CD4-positive, alpha-beta T cell (primary cell): ENCODE results near the gene NME7. TPM values are rescaled to one million over a fixed set of nuclear protein-coding genes. Genes with fewer than 3 reads are reported as not detected.

ENCODE experiments used
- ATAC-seq: fragments of 200-7000 bp; cut with Tn5 transposase; one replicate; pipeline ENCODE4 v1.10.0; 2022; ENCODE audit warnings: mild to moderate bottlenecking; ENCODE audit not compliant: poor library complexity
- CTCF ChIA-PET: fragments of 350-600 bp; sonication (Branson Sonifier 250); formaldehyde crosslinking; loops from one replicate; lab custom pipeline; 2021; ENCODE audit warnings: antibody characterized with exemption, inconsistent platforms; lab: Charles Lee
- POLR2A ChIA-PET: fragments of 350-600 bp; sonication (Branson Sonifier 250); formaldehyde crosslinking; loops from one replicate; lab custom pipeline; 2021; ENCODE audit warnings: antibody characterized with exemption, inconsistent platforms; lab: Charles Lee
- DNase-seq, 14 experiments: peaks; one replicate each; pipeline ENCODE4 v3.0.0-alpha.2; 2013 to 2020; ENCODE audit warnings: mixed read lengths in 2 of 14
- H3K27ac ChIP-seq, 2 donors: one replicate each; pipeline versions ENCODE4 v1.5.1 to v1.7.0; 2013; ENCODE audit warnings: low read length in 2 of 2, low read depth in 1 of 2, mild to moderate bottlenecking in 1 of 2
- H3K27me3 ChIP-seq, 2 experiments: 1 replicate in 1 of 2; 2 replicates in 1 of 2; pipeline versions ENCODE4 v1.6.1 to v1.7.0; 2013; ENCODE audit warnings: low read length in 2 of 2, control low read depth in 1 of 2, mild to moderate bottlenecking in 1 of 2, moderate library complexity in 1 of 2; ENCODE audit not compliant: insufficient read depth in 2 of 2, control insufficient read depth in 1 of 2
- H3K36me3 ChIP-seq: one replicate; pipeline ENCODE4 v1.6.1; 2013; ENCODE audit warnings: low read length, control low read depth; ENCODE audit not compliant: insufficient read depth
- H3K4me1 ChIP-seq: one replicate; pipeline ENCODE4 v1.6.1; 2013; ENCODE audit warnings: low read length, control low read depth; ENCODE audit not compliant: insufficient read depth
- H3K4me3 ChIP-seq: one replicate; pipeline ENCODE4 v1.5.1; 2013; ENCODE audit warnings: mild to moderate bottlenecking, low read length, moderate library complexity
- H3K9me3 ChIP-seq, 2 experiments: 1 replicate in 1 of 2; 2 replicates in 1 of 2; pipeline versions ENCODE4 v1.6.1 to v1.7.0; 2013; ENCODE audit warnings: low read length in 2 of 2, mild to moderate bottlenecking in 2 of 2, control low read depth in 1 of 2, moderate library complexity in 1 of 2; ENCODE audit not compliant: control insufficient read depth in 1 of 2, insufficient read depth in 1 of 2
- H3K27ac Mint-ChIP-seq: one replicate; pipeline ENCODE4 v1.8.0; 2020; ENCODE audit warnings: mixed read lengths
- H3K27me3 Mint-ChIP-seq: one replicate; pipeline ENCODE4 v1.8.0; 2021; ENCODE audit warnings: mixed read lengths
- H3K36me3 Mint-ChIP-seq: one replicate; pipeline ENCODE4 v1.8.0; 2021; ENCODE audit warnings: low read depth, mixed read lengths
- H3K4me1 Mint-ChIP-seq: one replicate; pipeline ENCODE4 v1.8.0; 2021; ENCODE audit warnings: low read depth, mixed read lengths
- H3K4me3 Mint-ChIP-seq: one replicate; pipeline ENCODE4 v1.8.0; 2020; ENCODE audit warnings: mild to moderate bottlenecking, mixed read lengths
- H3K9me3 Mint-ChIP-seq: one replicate; pipeline ENCODE4 v1.8.0; 2020; ENCODE audit warnings: mixed read lengths
- CTCF ChIP-seq: fragments of 200-600 bp; IDR thresholded peaks from one replicate; pipeline ENCODE4 v1.8.0; 2022; ENCODE audit warnings: antibody characterized with exemption, mild to moderate bottlenecking
- intact Hi-C, 2 experiments: fragments of 100-400 bp; cut with DNase I in 1 of 2; cut with micrococcal nuclease in 1 of 2; formaldehyde crosslinking; loops; one replicate each; pipeline versions ENCODE4 v1.15.1 to v1.9.0; 2023 to 2025; cut with DNase I, micrococcal nuclease
- total RNA-seq, 174 experiments: library from RNA in 2 of 174; stranded (reverse) in 2 of 174; gene quantifications; one replicate each; pipeline ENCODE4 v1.2.3 and lab custom pipeline; 2021 to 2026

Gene NME7
- total RNA-seq, 2 experiments from 2014 or later = 7.2 to 8.3 TPM

- no peaks in the 10 kb centered on the region for H3K27me3 ChIP-seq
- H3K9me3 ChIP-seq = no peaks in the 10 kb centered on the region
- no peaks in the 10 kb centered on the region for H3K36me3 ChIP-seq
- intact Hi-C loops = no loop called here
- peaks cover 35% of the 10 kb centered on the region for H3K4me1 Mint-ChIP-seq
- ChIA-PET CTCF (interaction anchor here (0.6 to 1.6 kb wide), 3 partner anchors 240 to 781 kb away, joined by 3 to 5 read pairs (median 3); no protein-coding TSS in a partner anchor), POLR2A (no interaction called here)
- ATAC-seq (no peak), DNase-seq (peak in 1 of 14 experiments; percentile 34)
- no peak overlapping the region for H3K27ac Mint-ChIP-seq
- peaks cover 4% of the 10 kb centered on the region for H3K27me3 Mint-ChIP-seq
- peaks cover 28% of the 10 kb centered on the region for H3K4me1 ChIP-seq
- no peak for TF ChIP-seq CTCF
- H3K36me3 Mint-ChIP-seq = no peaks in the 10 kb centered on the region
- no peaks in the 10 kb centered on the region for H3K9me3 Mint-ChIP-seq
- H3K27ac ChIP-seq = no peak overlapping the region
- no peak overlapping the region for H3K4me3 ChIP-seq
- peak overlapping the region; percentile 74 for H3K4me3 Mint-ChIP-seq
These were observed 256.7 kb downstream of the NME7 start for GRCh38 chr1:169110689-169111447.

- ChIA-PET POLR2A (no interaction called here), CTCF (interaction anchor here (0.6 to 1.6 kb wide), 2 partner anchors 768 to 780 kb away, joined by 3 to 5 read pairs; no protein-coding TSS in a partner anchor)
- no peaks in the 10 kb centered on the region for H3K36me3 ChIP-seq
- no peaks in the 10 kb centered on the region for H3K9me3 ChIP-seq
- peaks cover 37% of the 10 kb centered on the region for H3K4me1 Mint-ChIP-seq
- no peaks in the 10 kb centered on the region for H3K36me3 Mint-ChIP-seq
- intact Hi-C loops = no loop called here
- no peaks in the 10 kb centered on the region for H3K27me3 ChIP-seq
- no peak overlapping the region for H3K4me3 ChIP-seq
- DNase-seq = no peak
- H3K27ac Mint-ChIP-seq = peak overlapping the region; percentile 45
- no peak overlapping the region for H3K27ac ChIP-seq
- TF ChIP-seq CTCF = no peak
- H3K9me3 Mint-ChIP-seq = no peaks in the 10 kb centered on the region
- peaks cover 4% of the 10 kb centered on the region for H3K27me3 Mint-ChIP-seq
- no peak for ATAC-seq
- H3K4me3 Mint-ChIP-seq = peak overlapping the region; percentile 74
- peaks cover 32% of the 10 kb centered on the region for H3K4me1 ChIP-seq
These were observed 257.4 kb downstream of the NME7 start for GRCh38 chr1:169110236-169110635.

- Mint-ChIP-seq H3K9me3 (no peaks in the 10 kb centered on the region), H3K4me1 (peaks cover 43% of the 10 kb centered on the region), H3K4me3 (peak overlapping the region; percentile 74), H3K27me3 (peaks cover 4% of the 10 kb centered on the region), H3K36me3 (no peaks in the 10 kb centered on the region), H3K27ac (peak overlapping the region; percentile 45)
- no peaks in the 10 kb centered on the region for H3K9me3 ChIP-seq
- ATAC-seq (no peak), DNase-seq (no peak)
- ChIA-PET POLR2A (no interaction called here), CTCF (interaction anchor here (1.4 kb wide), 1 partner anchor 16 kb away, joined by 5 read pairs; no protein-coding TSS in a partner anchor)
- no peak for TF ChIP-seq CTCF
- no peaks in the 10 kb centered on the region for H3K27me3 ChIP-seq
- intact Hi-C loops = loop anchor here (5.0 to 10.0 kb wide), 4 partner anchors 238 to 932 kb away; partner anchors contain the start of gene TIPRL (in 1 of the 2)
- no peak overlapping the region for H3K27ac ChIP-seq
- H3K4me1 ChIP-seq = peaks cover 36% of the 10 kb centered on the region
- no peaks in the 10 kb centered on the region for H3K36me3 ChIP-seq
- no peak overlapping the region for H3K4me3 ChIP-seq
These were observed 257.9 kb downstream of the NME7 start for GRCh38 chr1:169109561-169110134.
